A549 treated with AZD2906 at 1 μM for 4 hours (cell line): Measurements from ENCODE around the gene PAPPA. TPM values are rescaled to one million over a fixed set of nuclear protein-coding genes. Genes with fewer than 3 reads are reported as not detected.

Source experiments
- total RNA-seq: library from RNA; stranded (reverse); fragments of 200-300 nt; extraction: Qiagen RNA extraction; gene quantifications from 5 replicates; pipeline ENCODE4 v1.2.3, GENCODE V29; 2022

Gene PAPPA, protein sequence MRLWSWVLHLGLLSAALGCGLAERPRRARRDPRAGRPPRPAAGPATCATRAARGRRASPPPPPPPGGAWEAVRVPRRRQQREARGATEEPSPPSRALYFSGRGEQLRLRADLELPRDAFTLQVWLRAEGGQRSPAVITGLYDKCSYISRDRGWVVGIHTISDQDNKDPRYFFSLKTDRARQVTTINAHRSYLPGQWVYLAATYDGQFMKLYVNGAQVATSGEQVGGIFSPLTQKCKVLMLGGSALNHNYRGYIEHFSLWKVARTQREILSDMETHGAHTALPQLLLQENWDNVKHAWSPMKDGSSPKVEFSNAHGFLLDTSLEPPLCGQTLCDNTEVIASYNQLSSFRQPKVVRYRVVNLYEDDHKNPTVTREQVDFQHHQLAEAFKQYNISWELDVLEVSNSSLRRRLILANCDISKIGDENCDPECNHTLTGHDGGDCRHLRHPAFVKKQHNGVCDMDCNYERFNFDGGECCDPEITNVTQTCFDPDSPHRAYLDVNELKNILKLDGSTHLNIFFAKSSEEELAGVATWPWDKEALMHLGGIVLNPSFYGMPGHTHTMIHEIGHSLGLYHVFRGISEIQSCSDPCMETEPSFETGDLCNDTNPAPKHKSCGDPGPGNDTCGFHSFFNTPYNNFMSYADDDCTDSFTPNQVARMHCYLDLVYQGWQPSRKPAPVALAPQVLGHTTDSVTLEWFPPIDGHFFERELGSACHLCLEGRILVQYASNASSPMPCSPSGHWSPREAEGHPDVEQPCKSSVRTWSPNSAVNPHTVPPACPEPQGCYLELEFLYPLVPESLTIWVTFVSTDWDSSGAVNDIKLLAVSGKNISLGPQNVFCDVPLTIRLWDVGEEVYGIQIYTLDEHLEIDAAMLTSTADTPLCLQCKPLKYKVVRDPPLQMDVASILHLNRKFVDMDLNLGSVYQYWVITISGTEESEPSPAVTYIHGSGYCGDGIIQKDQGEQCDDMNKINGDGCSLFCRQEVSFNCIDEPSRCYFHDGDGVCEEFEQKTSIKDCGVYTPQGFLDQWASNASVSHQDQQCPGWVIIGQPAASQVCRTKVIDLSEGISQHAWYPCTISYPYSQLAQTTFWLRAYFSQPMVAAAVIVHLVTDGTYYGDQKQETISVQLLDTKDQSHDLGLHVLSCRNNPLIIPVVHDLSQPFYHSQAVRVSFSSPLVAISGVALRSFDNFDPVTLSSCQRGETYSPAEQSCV (N-terminal part only)
- 23.2 to 30.4 TPM (median 29.1 TPM) in 5 replicates for total RNA-seq

DNA sequence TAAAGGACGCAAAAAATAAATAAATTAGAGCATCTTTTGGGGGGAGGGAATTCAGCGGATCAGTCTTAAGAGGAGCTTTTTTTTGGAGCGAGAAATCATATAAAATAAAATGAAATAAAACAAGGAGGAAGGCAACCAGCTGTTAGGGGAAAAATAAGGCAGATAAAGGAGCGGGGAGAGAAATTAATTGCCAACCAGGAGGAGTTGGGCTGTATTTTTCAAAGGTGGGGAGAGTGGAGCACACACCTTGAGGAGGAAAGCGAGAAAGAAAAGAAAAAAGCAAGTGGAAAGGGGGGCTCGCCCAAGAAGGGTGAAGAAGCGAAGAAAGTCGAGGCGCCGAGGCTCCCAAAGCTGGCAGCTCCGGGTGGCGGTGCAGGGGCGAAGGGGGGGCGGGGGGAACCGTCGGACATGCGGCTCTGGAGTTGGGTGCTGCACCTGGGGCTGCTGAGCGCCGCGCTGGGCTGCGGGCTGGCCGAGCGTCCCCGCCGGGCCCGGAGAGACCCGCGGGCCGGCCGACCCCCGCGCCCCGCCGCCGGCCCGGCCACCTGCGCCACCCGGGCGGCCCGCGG is at the start of gene PAPPA:
PAPPA (plus strand) TSS at position 27 of the 569 bp plus-strand sequence; CDS start at position 409, 382 bp downstream.

